ENCODE measurements around the gene UPP2. TPM values are rescaled to one million over a fixed set of nuclear protein-coding genes. Genes with fewer than 3 reads are reported as not detected.

UPP2 gene
- total and polyA plus RNA-seq, 2 of the 13 experiments (the other 11 are each of a cell fraction or from before 2014, with no cell fraction given) = 0.07 to 0.28 TPM

GRCh38 chr2:158079672-158080071, 22.0 kb upstream of the UPP2 start (continued):
- TF ChIP-seq TFAP4 (IDR thresholded peaks at IDR 0.05; ENCODE audit: borderline replicate concordance, low read depth) = peak; percentile 82; the same call in 1 of the 2 replicates
- TF ChIP-seq NFATC3 (CRISPR knock-in tag; IDR thresholded peaks at IDR 0.05) = no peak
- TF ChIP-seq, protein P1, sequence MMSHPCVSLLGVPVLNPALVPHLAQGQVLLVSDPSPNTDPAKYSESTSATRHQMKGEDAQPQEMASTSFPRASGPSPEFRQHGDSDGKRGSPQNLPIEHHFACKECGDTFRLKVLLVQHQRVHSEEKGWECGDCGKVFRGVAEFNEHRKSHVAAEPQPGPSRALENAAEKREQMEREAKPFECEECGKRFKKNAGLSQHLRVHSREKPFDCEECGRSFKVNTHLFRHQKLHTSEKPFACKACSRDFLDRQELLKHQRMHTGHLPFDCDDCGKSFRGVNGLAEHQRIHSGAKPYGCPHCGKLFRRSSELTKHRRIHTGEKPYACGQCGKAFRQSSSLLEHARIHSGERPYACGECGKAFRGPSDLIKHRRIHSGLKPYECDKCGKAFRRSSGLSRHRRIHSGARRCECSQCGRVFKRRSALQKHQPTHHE (CRISPR knock-in tag; IDR thresholded peaks at IDR 0.05; ENCODE audit: borderline replicate concordance) = no peak
- no peak for TF ChIP-seq MXI1 (IDR thresholded peaks at IDR 0.05; ENCODE audit: borderline replicate concordance, low read depth, low read length)
- TF ChIP-seq TBX2 (CRISPR knock-in tag; IDR thresholded peaks at IDR 0.05; ENCODE audit: borderline replicate concordance) = peak; percentile 83; the same call in 1 of the 2 replicates
- TF ChIP-seq ARNTL (CRISPR knock-in tag; IDR thresholded peaks at IDR 0.05) = no peak
- no peak for TF ChIP-seq ZFP1 (CRISPR knock-in tag; IDR thresholded peaks at IDR 0.05)
- TF ChIP-seq JUN (CRISPR knock-in tag; IDR thresholded peaks at IDR 0.05) = peak; percentile 50; the same call in 1 of the 2 replicates
- peak in 1 of 2 experiments; percentile 47; a peak in 1 of 4 replicates for TF ChIP-seq HMGXB4 (CRISPR knock-in tag; IDR thresholded peaks at IDR 0.05; ENCODE audit: borderline replicate concordance in 1 of 2, low read depth in 1 of 2)
- no peak for TF ChIP-seq CC2D1A (CRISPR knock-in tag; IDR thresholded peaks at IDR 0.05)
- TF ChIP-seq ATF6 (CRISPR knock-in tag; conservative IDR thresholded peaks at IDR 0.05) = no peak
- no peak for TF ChIP-seq GMEB2 (CRISPR knock-in tag; IDR thresholded peaks at IDR 0.05; ENCODE audit: low read depth)
- TF ChIP-seq GATA4 (IDR thresholded peaks at IDR 0.05; ENCODE audit: borderline replicate concordance, low read depth) = peak; percentile 80; the same call in 1 of the 2 replicates
- TF ChIP-seq ZNF276 (CRISPR knock-in tag; IDR thresholded peaks at IDR 0.05; ENCODE audit: low read depth) = no peak
- TF ChIP-seq, protein P2, sequence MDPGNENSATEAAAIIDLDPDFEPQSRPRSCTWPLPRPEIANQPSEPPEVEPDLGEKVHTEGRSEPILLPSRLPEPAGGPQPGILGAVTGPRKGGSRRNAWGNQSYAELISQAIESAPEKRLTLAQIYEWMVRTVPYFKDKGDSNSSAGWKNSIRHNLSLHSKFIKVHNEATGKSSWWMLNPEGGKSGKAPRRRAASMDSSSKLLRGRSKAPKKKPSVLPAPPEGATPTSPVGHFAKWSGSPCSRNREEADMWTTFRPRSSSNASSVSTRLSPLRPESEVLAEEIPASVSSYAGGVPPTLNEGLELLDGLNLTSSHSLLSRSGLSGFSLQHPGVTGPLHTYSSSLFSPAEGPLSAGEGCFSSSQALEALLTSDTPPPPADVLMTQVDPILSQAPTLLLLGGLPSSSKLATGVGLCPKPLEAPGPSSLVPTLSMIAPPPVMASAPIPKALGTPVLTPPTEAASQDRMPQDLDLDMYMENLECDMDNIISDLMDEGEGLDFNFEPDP (CRISPR knock-in tag; conservative IDR thresholded peaks at IDR 0.05) = no peak
- TF ChIP-seq NCOA5 (CRISPR knock-in tag; IDR thresholded peaks at IDR 0.05) = no peak
- peak; percentile 95 for TF ChIP-seq ZNF614 (CRISPR knock-in tag; IDR thresholded peaks at IDR 0.05; ENCODE audit: borderline replicate concordance)
- peak; percentile 93; the same call in 1 of the 2 replicates for TF ChIP-seq HMG20A (CRISPR knock-in tag; IDR thresholded peaks at IDR 0.05; ENCODE audit: borderline replicate concordance)
- TF ChIP-seq ZNF547 (CRISPR knock-in tag; IDR thresholded peaks at IDR 0.05) = no peak
